Neural crest cell (in vitro differentiated cells): ENCODE measurements around the gene MRPS17. TPM values are rescaled to one million over a fixed set of nuclear protein-coding genes. Genes with fewer than 3 reads are reported as not detected.
A peak's percentile ranks its signal among the peaks of the same experiment; 100 is the strongest.

ENCODE experiments used
- DNase-seq: peaks from one replicate; pipeline ENCODE4 v3.0.0; 2021; ENCODE audit warnings: low read depth, mixed read lengths, low spot score
- H3K27ac Mint-ChIP-seq: one replicate; pipeline ENCODE4 v1.8.0; 2021; ENCODE audit warnings: mild to moderate bottlenecking, mixed read lengths; ENCODE audit not compliant: unreplicated experiment
- H3K27me3 Mint-ChIP-seq: 2 replicates; pipeline ENCODE4 v1.8.0; 2021; ENCODE audit warnings: low read depth, mild to moderate bottlenecking, mixed read lengths
- H3K36me3 Mint-ChIP-seq: 2 replicates; pipeline ENCODE4 v1.8.0; 2021; ENCODE audit warnings: low read depth, mild to moderate bottlenecking, mixed read lengths
- H3K4me1 Mint-ChIP-seq: 2 replicates; pipeline ENCODE4 v1.8.0; 2021; ENCODE audit warnings: mixed read lengths
- H3K4me3 Mint-ChIP-seq: one replicate; pipeline ENCODE4 v1.8.0; 2021; ENCODE audit warnings: mild to moderate bottlenecking, mixed read lengths
- H3K9me3 Mint-ChIP-seq: 2 replicates; pipeline ENCODE4 v1.8.0; 2021; ENCODE audit warnings: mixed read lengths
- CTCF ChIP-seq: fragments of 200-600 bp; sonication (generic); conservative IDR thresholded peaks from 2 replicates; pipeline ENCODE4 v1.5.0; 2021; ENCODE audit warnings: antibody characterized with exemption, mild to moderate bottlenecking
- long read RNA-seq: library from polyadenylated mRNA; unstranded; transcript quantifications from one replicate; pipeline ENCODE4 v2.0.0, GENCODE V29; 2020
- total RNA-seq: library from RNA; stranded (reverse); gene quantifications from 2 replicates; pipeline ENCODE4 v1.2.1, GENCODE V29; 2021

The MRPS17 gene
- total RNA-seq = 20.3 and 22.5 TPM in 2 replicates
- long read RNA-seq, transcript MRPS17-201 (3 exons, 1,845 nt) = major isoform, 15 of 20 reads
- long read RNA-seq, partial matches to known transcripts = 1 of 20 reads
- long read RNA-seq, other reads (novel, unspliced or antisense) = 4 of 20 reads

DNA sequence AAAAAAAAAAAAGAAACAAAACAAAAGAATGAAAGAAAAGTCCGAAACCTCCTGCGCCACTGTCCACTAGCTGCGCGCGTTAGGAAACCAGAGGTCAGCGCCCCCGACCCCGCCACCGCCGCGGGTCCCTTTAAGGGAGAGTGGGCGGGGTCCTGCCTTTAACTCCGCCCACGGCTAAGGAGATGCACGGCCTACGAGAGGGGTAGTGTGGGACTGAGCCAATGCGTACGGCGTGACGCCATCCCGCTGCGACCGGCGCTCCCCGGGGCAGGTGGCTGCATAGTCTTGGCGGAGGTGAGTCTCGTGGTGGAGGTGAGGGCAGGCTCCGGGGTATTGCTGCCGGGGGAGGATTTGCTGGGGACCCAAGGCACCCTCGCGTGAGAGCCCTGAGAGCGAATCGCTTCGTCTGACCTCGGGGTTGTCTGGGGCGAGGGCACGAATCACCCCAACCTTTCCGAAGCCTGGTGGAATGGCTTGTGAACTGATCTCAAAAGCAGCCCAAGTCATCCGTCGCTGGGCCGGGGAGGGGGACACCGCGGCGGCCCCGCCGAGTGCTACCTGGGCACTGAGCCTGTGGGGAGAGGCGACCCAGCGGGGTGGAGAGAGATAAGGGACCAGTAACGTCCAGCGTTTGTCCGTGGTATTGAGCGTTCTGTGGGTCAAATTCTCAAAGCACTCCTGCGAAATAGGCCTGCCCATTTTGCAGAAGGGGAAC lies at the start of gene MRPS17:
TSS of gene MRPS17 (plus strand) at position 241 of the 715 bp plus-strand sequence. CDS start 1,319 bp downstream, outside the sequence.
- Mint-ChIP-seq H3K27ac (peak within 1 kb of the TSS; percentile 95), H3K9me3 (no peaks in the 10 kb centered on the region), H3K27me3 (no peaks in the 10 kb centered on the region), H3K4me1 (peaks cover 13% of the 10 kb centered on the region), H3K4me3 (peak within 1 kb of the TSS; percentile 98), H3K36me3 (peaks cover 13% of the 10 kb centered on the region)
- TF ChIP-seq CTCF = peak; percentile 13
- peak; percentile 80 for DNase-seq

GRCh38 chr7:55903985-55904759 lies 47.5 kb upstream of the MRPS17 start:
- Mint-ChIP-seq H3K4me3 (no peak overlapping the region), H3K27ac (no peak overlapping the region), H3K36me3 (peaks cover 38% of the 10 kb centered on the region), H3K9me3 (peaks cover 5% of the 10 kb centered on the region), H3K27me3 (no peaks in the 10 kb centered on the region), H3K4me1 (no peaks in the 10 kb centered on the region)
- no peak for TF ChIP-seq CTCF
- DNase-seq = no peak

DNA sequence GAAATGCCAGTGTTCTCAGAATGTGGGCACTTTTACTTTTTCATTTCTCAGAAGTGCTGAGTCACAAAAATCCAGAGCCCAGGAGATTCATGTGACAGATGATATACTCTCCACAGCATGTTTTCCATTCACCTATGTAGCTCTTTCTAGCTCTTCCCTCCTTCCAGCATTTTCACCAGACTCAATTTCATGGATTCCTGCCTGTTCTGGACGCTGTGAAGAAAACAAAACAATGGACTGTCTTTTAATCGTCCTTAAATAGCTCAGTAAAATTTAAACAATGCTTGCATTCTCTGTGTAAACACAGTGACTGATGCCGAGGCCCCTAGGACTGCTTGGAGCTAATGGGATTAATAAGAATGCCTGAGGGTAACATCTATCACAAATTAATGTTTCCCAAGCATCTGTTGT lies 38.9 kb upstream of the MRPS17 start:
- Mint-ChIP-seq H3K9me3 (peaks cover 6% of the 10 kb centered on the region), H3K27me3 (no peaks in the 10 kb centered on the region), H3K36me3 (peaks cover 17% of the 10 kb centered on the region), H3K4me1 (peaks cover 10% of the 10 kb centered on the region), H3K4me3 (no peak overlapping the region), H3K27ac (peak overlapping the region; percentile 88)
- DNase-seq = no peak
- no peak for TF ChIP-seq CTCF

GRCh38 chr7:55917771-55918170 lies 33.9 kb upstream of the MRPS17 start:
- no peaks in the 10 kb centered on the region for H3K27me3 Mint-ChIP-seq
- TF ChIP-seq CTCF = no peak
- peaks cover 3% of the 10 kb centered on the region for H3K9me3 Mint-ChIP-seq
- peaks cover 32% of the 10 kb centered on the region for H3K36me3 Mint-ChIP-seq
- H3K27ac Mint-ChIP-seq = no peak overlapping the region
- no peak overlapping the region for H3K4me3 Mint-ChIP-seq
- peaks cover 2% of the 10 kb centered on the region for H3K4me1 Mint-ChIP-seq
- DNase-seq = no peak

DNA sequence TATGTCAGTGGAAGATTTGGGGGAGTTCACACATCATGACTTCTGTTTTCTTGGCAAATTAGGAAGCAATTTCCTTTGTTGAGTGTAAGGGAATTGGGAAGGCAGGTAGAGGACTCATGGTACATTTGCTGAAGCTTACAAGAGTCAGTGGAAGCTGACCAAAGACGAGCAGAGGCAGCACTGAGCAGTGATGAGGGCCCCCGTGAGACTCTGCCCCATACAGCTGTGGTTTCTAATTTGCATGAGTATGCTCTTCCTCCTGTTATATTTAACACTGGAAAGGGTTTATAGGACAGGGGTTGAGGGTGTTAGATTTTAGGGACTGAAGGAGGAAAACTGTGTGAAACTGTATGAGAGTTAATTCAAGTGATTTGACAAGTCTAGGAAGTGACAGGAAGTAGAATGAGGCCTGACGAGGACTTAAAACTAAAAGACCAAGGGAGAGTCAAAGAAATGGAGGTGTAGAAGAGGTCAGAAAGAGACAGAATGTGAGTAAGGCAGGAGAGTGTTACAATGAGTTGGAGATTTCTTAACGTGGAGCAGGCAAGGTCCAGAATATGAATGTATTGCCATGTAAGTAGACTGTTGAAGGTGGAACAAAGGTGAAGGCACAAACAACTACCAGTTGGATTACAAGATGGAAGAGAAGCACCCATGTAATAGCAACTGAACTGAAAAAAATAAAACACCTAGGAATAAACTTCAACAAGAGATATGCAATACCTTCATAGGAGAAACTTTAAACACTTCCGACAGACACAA lies 23.5 kb upstream of the MRPS17 start:
- no peak overlapping the region for H3K4me3 Mint-ChIP-seq
- H3K27me3 Mint-ChIP-seq = no peaks in the 10 kb centered on the region
- no peaks in the 10 kb centered on the region for H3K4me1 Mint-ChIP-seq
- DNase-seq = no peak
- H3K27ac Mint-ChIP-seq = no peak overlapping the region
- TF ChIP-seq CTCF = no peak
- peaks cover 39% of the 10 kb centered on the region for H3K36me3 Mint-ChIP-seq
- peaks cover 3% of the 10 kb centered on the region for H3K9me3 Mint-ChIP-seq
